Measurements from ENCODE around the gene PAAF1.
A peak's percentile ranks its signal among the peaks of the same experiment; 100 is the strongest.

PAAF1 gene

DNA sequence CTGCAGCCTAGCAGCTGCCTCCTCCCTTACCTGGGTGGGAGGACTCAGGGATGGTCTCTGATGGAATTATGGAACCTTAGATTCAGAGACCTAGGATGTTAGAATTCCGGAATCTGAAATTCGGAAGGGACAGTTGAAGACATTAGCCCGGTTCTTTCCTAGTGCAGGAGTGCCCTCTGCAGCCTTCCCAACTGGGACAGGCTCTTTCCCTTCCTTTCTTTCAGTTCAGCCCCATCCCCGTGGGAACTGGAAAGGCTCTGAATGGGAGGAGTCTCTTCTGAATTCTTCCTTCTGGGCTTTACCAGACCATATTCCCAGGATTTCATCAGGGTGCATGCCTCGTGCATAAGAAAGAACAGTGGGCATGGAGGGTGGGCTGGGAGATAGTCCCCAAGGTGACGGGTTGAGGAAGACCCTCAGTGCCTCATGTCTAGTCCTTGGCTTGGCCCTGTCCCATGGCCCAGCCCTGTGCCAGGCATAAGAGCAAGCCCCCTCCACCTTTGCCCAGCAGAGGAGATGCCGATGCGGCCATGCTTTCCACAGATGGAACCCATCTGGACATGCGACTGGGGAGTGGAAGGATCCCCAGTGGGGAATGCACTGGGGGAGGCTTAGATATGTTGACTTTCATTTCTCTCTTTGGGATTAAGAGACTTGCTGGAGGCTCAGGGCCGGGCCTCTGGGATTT is 88.4 kb downstream of the PAAF1 start:
- in situ Hi-C loops (cut with MboI; ENCODE audit: low sequenced_read_pairs, unreplicated experiment), result loop anchor here (25.0 kb wide), 1 partner anchor 272 kb away; no protein-coding TSS in a partner anchor
- TF ChIP-seq, protein P1, sequence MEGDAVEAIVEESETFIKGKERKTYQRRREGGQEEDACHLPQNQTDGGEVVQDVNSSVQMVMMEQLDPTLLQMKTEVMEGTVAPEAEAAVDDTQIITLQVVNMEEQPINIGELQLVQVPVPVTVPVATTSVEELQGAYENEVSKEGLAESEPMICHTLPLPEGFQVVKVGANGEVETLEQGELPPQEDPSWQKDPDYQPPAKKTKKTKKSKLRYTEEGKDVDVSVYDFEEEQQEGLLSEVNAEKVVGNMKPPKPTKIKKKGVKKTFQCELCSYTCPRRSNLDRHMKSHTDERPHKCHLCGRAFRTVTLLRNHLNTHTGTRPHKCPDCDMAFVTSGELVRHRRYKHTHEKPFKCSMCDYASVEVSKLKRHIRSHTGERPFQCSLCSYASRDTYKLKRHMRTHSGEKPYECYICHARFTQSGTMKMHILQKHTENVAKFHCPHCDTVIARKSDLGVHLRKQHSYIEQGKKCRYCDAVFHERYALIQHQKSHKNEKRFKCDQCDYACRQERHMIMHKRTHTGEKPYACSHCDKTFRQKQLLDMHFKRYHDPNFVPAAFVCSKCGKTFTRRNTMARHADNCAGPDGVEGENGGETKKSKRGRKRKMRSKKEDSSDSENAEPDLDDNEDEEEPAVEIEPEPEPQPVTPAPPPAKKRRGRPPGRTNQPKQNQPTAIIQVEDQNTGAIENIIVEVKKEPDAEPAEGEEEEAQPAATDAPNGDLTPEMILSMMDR (IDR thresholded peaks at IDR 0.05; ENCODE audit: borderline replicate concordance, control extremely low read depth, extremely low read depth, insufficient read depth, missing control alignments), result no peak
- DNase-seq (ENCODE audit: low spot score), result peak; percentile 7

DNA sequence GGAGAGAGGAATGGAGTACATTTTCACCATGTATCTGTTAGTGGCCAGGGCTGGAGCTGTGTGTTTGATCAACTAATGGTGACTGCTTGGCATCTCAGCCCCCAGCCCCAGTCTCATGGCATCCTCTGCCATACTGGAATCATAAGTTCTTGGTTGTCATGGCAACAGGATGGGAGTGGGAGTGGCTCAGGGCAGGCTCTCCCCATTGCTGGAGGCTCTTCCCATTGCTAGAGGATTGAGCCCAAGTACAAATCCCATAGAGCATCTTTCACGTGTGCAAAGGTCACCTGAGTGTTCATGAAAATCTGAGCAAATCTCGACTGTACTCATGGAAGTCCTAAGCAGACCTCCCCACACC is 88.9 kb downstream of the PAAF1 start:
- in situ Hi-C loops (cut with MboI; ENCODE audit: low sequenced_read_pairs, unreplicated experiment), result loop anchor here (25.0 kb wide), 1 partner anchor 272 kb away; no protein-coding TSS in a partner anchor
- TF ChIP-seq, protein P1 (IDR thresholded peaks at IDR 0.05; ENCODE audit: borderline replicate concordance, control extremely low read depth, extremely low read depth, insufficient read depth, missing control alignments), result no peak
- DNase-seq (ENCODE audit: low spot score), result no peak

DNA sequence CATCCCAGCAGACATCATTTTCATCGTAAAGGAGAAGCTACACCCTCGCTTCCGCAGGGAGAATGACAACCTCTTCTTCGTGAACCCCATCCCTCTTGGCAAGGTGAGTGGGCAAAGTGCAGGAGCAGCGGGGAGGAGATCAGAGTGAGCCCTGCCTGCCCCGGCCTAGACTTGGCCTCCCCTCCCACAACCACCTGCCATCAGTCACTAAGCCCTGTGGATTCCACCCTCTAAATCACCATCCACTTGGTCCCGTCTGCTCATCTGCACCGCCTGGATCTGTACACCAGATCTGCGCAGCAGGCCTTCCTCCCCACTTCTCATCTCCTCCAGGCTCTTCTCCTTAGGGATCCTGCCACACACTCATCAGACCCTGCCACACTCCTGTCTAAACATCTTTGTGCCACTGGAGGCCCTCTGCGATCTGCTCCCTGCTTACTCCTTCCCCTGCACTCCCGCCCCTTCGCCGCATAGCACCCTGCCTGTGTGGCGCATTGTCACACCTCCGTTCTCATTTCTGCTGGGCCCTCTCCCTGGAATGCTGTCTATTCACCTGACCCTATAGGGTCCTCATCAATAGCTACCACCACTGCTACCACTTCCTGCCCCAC is 91.7 kb downstream of the PAAF1 start:
- in situ Hi-C loops (cut with MboI; ENCODE audit: low sequenced_read_pairs, unreplicated experiment), result loop anchor here (25.0 kb wide), 1 partner anchor 269 kb away; no protein-coding TSS in a partner anchor
- TF ChIP-seq, protein P1 (IDR thresholded peaks at IDR 0.05; ENCODE audit: borderline replicate concordance, control extremely low read depth, extremely low read depth, insufficient read depth, missing control alignments), result no peak
- DNase-seq (ENCODE audit: low spot score), result no peak

DNA sequence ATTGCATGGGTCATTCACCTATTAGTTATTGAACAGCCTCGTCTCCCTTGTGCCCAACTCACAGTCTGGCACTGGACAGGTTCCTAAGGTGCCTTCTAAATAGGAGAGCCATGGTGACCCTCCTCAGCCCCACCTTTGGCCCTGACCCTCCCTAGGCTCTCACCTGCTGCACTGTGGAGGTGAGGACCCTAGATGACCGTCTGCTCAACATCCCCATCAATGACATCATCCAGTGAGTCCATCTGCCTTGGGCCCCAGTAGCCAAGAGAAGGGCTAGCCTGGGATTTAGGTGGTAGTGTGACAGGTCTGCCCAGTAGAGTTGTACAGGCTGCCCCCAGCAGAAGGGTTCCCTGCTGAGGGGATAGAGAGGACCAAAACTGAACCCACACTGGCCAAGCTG is 92.3 kb downstream of the PAAF1 start:
- in situ Hi-C loops (cut with MboI; ENCODE audit: low sequenced_read_pairs, unreplicated experiment), result loop anchor here (25.0 kb wide), 1 partner anchor 268 kb away; no protein-coding TSS in a partner anchor
- TF ChIP-seq, protein P1 (IDR thresholded peaks at IDR 0.05; ENCODE audit: borderline replicate concordance, control extremely low read depth, extremely low read depth, insufficient read depth, missing control alignments), result no peak
- no peak for DNase-seq (ENCODE audit: low spot score)

DNA sequence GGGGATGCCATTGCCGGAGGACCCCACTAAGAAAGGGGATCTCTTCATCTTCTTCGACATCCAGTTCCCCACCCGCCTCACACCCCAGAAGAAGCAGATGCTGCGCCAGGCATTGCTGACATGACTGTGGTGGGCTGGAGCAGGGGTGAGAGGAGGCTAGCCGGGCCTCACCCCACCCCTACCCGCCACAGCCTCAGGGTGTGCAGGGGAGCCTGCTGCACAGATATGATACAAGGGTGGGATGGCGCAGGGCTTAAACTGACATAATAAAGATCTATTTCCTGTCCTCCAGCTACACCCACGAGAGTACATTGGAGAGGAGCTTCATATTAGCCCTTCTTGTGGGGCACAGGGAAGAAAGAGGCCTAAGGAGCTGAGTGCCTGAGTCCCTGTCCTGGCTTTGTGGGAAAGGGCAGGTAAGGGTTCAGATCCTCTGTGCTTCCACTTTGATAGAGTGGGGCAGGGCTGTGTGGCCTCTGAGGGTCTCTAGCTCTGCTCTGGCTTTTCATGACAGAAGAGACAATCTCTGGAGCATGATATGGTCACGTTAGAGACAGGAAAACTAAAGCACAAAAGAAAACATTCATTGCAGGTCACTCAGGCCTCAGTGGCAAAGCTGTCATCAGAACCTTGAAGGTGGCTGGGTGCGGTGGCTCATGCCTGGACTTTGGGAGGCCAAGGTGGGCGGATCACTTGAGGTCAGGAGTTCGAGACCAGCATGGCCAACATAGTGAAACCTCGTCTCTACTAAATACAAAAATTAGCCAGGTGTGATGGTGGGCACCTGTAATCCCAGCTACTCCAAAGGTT is 93.4 kb downstream of the PAAF1 start:
- DNase-seq (ENCODE audit: low spot score), result peak; percentile 20
- TF ChIP-seq, protein P1 (IDR thresholded peaks at IDR 0.05; ENCODE audit: borderline replicate concordance, control extremely low read depth, extremely low read depth, insufficient read depth, missing control alignments), result no peak
- in situ Hi-C loops (cut with MboI; ENCODE audit: low sequenced_read_pairs, unreplicated experiment), result loop anchor here (25.0 kb wide), 1 partner anchor 267 kb away; no protein-coding TSS in a partner anchor

DNA sequence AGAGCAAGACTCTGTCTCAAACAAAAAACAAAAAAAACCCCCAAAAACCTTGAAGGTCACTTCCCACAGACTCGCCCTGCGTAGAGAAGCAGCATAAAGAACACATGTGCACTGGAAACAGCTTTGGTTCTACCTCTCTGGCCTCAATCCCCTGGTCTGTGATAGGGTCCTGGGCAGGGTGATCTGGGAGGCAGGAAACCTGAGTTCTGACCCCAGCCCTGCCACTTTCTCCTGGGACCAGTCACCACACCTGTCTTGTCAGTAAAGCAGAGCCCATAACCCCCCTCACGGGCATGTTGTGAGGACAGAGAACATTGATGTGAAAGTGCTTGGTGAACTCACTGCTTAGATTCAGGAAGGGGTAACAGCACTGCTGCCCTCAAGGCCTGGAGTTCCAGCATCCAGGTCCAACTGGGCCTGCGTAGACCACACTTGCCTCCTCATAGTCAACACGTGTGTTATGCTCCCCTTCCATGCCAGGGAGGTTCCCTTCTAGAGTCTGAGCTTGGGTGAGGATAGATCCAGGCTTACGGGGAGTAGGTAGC is 94.4 kb downstream of the PAAF1 start:
- no peak for DNase-seq (ENCODE audit: low spot score)
- in situ Hi-C loops (cut with MboI; ENCODE audit: low sequenced_read_pairs, unreplicated experiment), result loop anchor here (25.0 kb wide), 1 partner anchor 266 kb away; no protein-coding TSS in a partner anchor

More for the DNA sequence above, 94.4 kb downstream of the PAAF1 start:
- TF ChIP-seq, protein P1 (IDR thresholded peaks at IDR 0.05; ENCODE audit: borderline replicate concordance, control extremely low read depth, extremely low read depth, insufficient read depth, missing control alignments), result no peak
